ENCODE data around the gene ARPC1A. TPM values are rescaled to one million over a fixed set of nuclear protein-coding genes. Genes with fewer than 3 reads are reported as not detected.
"Not testable (repeated sequence)": the region's sequence is repeated elsewhere in the genome, so short reads cannot be mapped to it uniquely, and the experiment has no call there.

The ARPC1A gene
- total RNA-seq, 2 donors from 2014 or later, result 108 to 117 TPM

DNA sequence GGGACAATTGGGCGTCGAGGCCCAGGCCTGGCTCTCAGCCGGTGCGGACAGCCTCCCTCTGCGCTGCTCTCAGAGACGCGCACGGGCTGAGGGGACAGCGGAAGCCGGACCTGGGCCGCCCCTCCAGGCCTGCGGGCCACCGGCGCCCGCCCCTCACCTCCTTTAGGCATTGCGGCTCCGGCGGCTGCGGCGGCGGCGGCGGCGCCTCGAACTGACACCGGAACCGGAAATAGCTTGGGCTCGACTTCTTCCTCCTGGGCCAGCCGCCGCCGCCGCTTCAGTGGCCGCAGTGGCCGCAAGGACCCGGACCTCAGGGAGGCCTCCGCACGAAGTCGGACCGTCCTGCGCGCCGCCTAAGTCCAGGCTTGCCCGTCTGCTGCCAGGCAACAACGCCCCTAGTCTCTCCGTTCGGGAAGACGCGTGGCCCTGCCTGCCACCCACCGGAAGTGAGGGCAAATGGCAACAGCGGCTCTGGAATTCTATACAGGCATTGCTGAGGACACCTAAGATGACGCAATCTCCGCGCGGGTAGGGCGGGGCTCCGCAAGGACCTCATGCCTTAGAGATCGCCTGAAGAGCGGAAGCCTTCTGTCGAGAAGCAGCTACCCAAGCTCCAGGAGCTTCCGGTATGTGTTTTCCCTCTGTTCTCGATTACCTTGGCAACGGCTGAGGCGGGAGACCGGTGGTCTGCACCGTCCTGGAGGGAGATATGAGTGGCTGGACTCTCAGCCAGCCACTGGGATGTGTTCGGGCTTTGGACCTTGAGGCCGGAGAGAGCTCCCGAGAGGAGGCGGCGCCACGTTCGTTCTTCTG is 82.9 kb downstream of the ARPC1A start, which contains the start of the genes BUD31 and PDAP1:
Gene BUD31, plus strand, starts transcription at position 591 of the 813 bp plus-strand sequence. CDS start 2,124 bp downstream, outside the sequence.
Gene PDAP1, minus strand, starts transcription at position 219 of the 813 bp plus-strand sequence. Its CDS starts 49 bp downstream, at position 170.
- Histone ChIP-seq H3K4me3 (peak within 1 kb of the TSS; percentile 96 to 97), H3K27me3 (no peaks in the 10 kb centered on the region), H3K36me3 (peaks cover 34% of the 10 kb centered on the region), H3K9me3 (no peaks in the 10 kb centered on the region), H3K4me1 (peaks cover 0 to 36% of the 10 kb centered on the region in 2 donors), H3K27ac (peak within 1 kb of the TSS; percentile 95 to 97)
- peak; percentile 96 for DNase-seq (ENCODE audit: low spot score)
- TF ChIP-seq, protein P1, sequence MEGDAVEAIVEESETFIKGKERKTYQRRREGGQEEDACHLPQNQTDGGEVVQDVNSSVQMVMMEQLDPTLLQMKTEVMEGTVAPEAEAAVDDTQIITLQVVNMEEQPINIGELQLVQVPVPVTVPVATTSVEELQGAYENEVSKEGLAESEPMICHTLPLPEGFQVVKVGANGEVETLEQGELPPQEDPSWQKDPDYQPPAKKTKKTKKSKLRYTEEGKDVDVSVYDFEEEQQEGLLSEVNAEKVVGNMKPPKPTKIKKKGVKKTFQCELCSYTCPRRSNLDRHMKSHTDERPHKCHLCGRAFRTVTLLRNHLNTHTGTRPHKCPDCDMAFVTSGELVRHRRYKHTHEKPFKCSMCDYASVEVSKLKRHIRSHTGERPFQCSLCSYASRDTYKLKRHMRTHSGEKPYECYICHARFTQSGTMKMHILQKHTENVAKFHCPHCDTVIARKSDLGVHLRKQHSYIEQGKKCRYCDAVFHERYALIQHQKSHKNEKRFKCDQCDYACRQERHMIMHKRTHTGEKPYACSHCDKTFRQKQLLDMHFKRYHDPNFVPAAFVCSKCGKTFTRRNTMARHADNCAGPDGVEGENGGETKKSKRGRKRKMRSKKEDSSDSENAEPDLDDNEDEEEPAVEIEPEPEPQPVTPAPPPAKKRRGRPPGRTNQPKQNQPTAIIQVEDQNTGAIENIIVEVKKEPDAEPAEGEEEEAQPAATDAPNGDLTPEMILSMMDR (IDR thresholded peaks at IDR 0.05), result no peak

DNA sequence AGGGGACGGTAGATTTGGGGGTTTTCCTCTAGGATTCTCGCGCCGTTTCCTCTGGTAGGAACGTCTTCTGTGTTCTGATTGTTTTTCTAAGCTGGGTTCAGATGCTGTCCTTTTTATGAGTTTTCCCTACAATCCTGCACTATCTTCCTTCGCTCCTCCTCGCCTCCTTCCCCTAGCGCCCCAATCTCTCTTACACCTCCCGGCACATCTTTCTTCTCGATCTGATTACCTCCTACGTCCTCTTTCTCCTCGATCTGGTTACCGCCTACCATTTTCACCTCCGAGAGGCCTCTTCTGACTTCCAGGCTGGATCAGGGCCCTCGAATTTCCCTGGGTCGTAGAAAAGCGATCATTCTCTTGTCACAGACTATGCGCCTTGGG is 83.5 kb downstream of the ARPC1A start:
- Histone ChIP-seq H3K27me3 (no peaks in the 10 kb centered on the region), H3K9me3 (no peaks in the 10 kb centered on the region), H3K4me1 (peaks cover 0 to 36% of the 10 kb centered on the region in 2 donors), H3K4me3 (peak overlapping the region; percentile 96 to 97), H3K27ac (peak overlapping the region; percentile 95 to 97), H3K36me3 (peaks cover 35% of the 10 kb centered on the region)
- TF ChIP-seq, protein P1 (IDR thresholded peaks at IDR 0.05), result no peak
- DNase-seq (ENCODE audit: low spot score), result no peak

DNA sequence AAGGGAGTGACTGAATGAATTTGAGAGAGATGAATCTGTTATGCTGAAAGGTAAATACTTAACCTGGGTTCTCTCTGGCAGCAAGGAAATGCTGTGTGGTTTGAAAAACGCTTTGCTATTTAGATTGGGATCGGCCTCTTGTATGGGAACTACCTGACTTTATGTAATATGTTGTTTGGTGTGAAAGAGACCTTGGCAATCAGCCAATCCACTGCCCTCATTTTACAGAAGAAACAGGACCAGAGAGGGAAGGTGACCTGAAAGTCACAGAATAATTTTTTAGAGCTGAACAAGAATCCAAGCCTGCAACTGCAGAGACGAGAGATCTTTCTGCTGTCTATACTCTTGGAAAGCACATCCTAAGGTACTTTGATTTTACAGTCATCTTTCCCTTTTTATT is 84.1 kb downstream of the ARPC1A start:
- Histone ChIP-seq H3K4me1 (peaks cover 0 to 36% of the 10 kb centered on the region in 2 donors), H3K27me3 (no peaks in the 10 kb centered on the region), H3K27ac (peak overlapping the region in 1 of 2 donors; percentile 97), H3K4me3 (peak overlapping the region; percentile 96 to 97), H3K36me3 (peaks cover 39% of the 10 kb centered on the region), H3K9me3 (no peaks in the 10 kb centered on the region)
- TF ChIP-seq, protein P1 (IDR thresholded peaks at IDR 0.05), result no peak
- DNase-seq (ENCODE audit: low spot score), result no peak

DNA sequence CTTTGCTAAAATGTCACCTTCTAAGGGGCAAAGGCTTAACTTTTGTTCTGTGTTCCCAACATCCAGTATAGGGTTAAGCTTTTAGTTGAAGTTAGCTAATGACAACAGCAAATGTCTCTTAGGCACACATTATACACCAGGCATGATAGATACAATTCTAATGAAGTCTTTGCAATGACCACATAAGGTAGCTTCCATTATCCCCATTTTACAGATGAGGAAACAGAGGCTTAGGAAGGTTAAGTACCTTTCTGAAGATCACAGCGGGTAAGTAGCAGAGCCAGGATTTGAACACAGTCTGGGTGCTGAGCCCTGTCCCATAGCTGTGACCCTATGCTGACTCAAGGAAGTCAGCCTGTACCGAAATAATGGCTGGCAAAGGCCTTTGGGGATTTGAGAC is 84.9 kb downstream of the ARPC1A start:
- no peak overlapping the region for H3K27ac ChIP-seq
- H3K4me1 ChIP-seq, result peaks cover 0 to 36% of the 10 kb centered on the region in 2 donors
- peaks cover 45% of the 10 kb centered on the region for H3K36me3 ChIP-seq
- TF ChIP-seq, protein P1 (IDR thresholded peaks at IDR 0.05), result no peak
- H3K9me3 ChIP-seq, result no peaks in the 10 kb centered on the region
- H3K27me3 ChIP-seq, result no peaks in the 10 kb centered on the region
- DNase-seq (ENCODE audit: low spot score), result no peak
- H3K4me3 ChIP-seq, result no peak overlapping the region

DNA sequence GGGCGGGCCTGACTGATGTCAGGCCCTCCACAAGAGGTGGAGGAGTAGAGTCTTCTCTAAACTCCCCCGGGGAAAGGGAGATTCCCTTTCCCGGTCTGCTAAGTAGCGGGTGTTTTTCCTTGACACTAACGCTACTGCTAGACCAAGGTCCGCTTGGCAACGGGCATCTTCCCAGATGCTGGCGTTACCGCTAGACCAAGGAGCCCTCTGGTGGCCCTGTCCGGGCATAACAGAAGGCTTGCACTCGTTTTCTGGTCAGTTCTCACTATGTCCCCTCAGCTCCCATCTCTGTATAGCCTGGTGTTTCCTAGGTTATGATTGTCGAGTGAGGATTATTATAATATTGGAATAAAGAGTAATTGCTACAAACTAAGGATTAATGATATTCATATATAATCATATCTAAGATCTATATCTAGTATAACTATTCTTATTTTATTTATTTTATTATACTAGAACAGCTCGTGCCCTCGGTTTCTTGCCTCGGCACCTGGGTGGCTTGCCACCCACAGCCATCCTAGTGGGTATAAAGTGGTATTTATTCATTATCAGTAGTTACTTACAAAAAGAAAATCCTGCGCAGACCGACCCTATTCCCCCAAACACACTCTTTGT is 89.9 kb downstream of the ARPC1A start:
- TF ChIP-seq, protein P1 (IDR thresholded peaks at IDR 0.05), result peak; percentile 59 to 71
- DNase-seq (ENCODE audit: low spot score), result peak; percentile 64
- H3K9me3 ChIP-seq, H3K27me3 ChIP-seq, H3K4me3 ChIP-seq, H3K27ac ChIP-seq, H3K4me1 ChIP-seq: not testable (repeated sequence)
- peaks cover 91% of the 10 kb centered on the region for H3K36me3 ChIP-seq

Other genes with a start within 250 kb of the ARPC1A start
- gene SMURF1, start 181.8 kb upstream of the ARPC1A start, total RNA-seq, result 10 to 100 TPM in 1 of 2 donors, 1 to 10 TPM in 1; 9.0 to 14.3 TPM
- gene KPNA7, start 117.8 kb upstream of the ARPC1A start, total RNA-seq, result not detected
- not detected for gene MYH16, start 53.1 kb upstream of the ARPC1A start, total RNA-seq
- 100 to 1,000 TPM in 1 of 2 donors, 10 to 100 TPM in 1; 53.0 to 115 TPM for gene ARPC1B, start 48.8 kb downstream of the ARPC1A start, total RNA-seq
- 10 to 100 TPM; 70.9 to 93.3 TPM for gene PDAP1, start 82.7 kb downstream of the ARPC1A start, total RNA-seq
- gene BUD31, start 83.1 kb downstream of the ARPC1A start, total RNA-seq, result 10 to 100 TPM; 36.7 to 57.0 TPM
- gene PTCD1, start 112.9 kb downstream of the ARPC1A start, total RNA-seq, result 1 to 10 TPM; 4.6 to 5.3 TPM
- gene CPSF4, start 113.0 kb downstream of the ARPC1A start, total RNA-seq, result 10 to 100 TPM; 12.4 to 18.8 TPM
- 1,000 to 10,000 TPM; 2,443 to 2,651 TPM for gene ATP5MF, start 140.3 kb downstream of the ARPC1A start, total RNA-seq
- gene ZNF789, start 147.0 kb downstream of the ARPC1A start, total RNA-seq, result 1 to 10 TPM in 1 of 2 donors, under 1 TPM in 1; 0.48 to 2.6 TPM
- gene ZNF394, start 174.4 kb downstream of the ARPC1A start, total RNA-seq, result 10 to 100 TPM; 10.8 to 20.2 TPM
- 1 to 10 TPM; 5.4 to 6.3 TPM for gene ZKSCAN5, start 178.8 kb downstream of the ARPC1A start, total RNA-seq
- 1 to 10 TPM; 4.6 to 5.0 TPM for gene FAM200A, start 226.2 kb downstream of the ARPC1A start, total RNA-seq
- 10 to 100 TPM; 36.2 to 41.9 TPM for gene ZNF655, start 232.7 kb downstream of the ARPC1A start, total RNA-seq

All from right atrium auricular region (tissue), 2 donors.